Occipital lobe (tissue), 3 donors: ENCODE measurements around the gene BSN. TPM values are rescaled to one million over a fixed set of nuclear protein-coding genes. Genes with fewer than 3 reads are reported as not detected.

Source experiments
- DNase-seq: peaks from one replicate; lab custom pipeline; 2025; lab: John Stamatoyannopoulos, UW
- small RNA-seq: library from RNA; depleted of rRNA; stranded (forward); fragments of <200 nt; gene quantifications from one replicate; pipeline ENCODE3, GENCODE V24; 2014
- total RNA-seq: library from RNA; depleted of rRNA; stranded (reverse); fragments of >200 nt; gene quantifications from one replicate; pipeline ENCODE4 v1.2.3, GENCODE V29; 2014

Gene BSN
- total RNA-seq, 1 donor from 2014 or later, result 7.3 TPM

DNA sequence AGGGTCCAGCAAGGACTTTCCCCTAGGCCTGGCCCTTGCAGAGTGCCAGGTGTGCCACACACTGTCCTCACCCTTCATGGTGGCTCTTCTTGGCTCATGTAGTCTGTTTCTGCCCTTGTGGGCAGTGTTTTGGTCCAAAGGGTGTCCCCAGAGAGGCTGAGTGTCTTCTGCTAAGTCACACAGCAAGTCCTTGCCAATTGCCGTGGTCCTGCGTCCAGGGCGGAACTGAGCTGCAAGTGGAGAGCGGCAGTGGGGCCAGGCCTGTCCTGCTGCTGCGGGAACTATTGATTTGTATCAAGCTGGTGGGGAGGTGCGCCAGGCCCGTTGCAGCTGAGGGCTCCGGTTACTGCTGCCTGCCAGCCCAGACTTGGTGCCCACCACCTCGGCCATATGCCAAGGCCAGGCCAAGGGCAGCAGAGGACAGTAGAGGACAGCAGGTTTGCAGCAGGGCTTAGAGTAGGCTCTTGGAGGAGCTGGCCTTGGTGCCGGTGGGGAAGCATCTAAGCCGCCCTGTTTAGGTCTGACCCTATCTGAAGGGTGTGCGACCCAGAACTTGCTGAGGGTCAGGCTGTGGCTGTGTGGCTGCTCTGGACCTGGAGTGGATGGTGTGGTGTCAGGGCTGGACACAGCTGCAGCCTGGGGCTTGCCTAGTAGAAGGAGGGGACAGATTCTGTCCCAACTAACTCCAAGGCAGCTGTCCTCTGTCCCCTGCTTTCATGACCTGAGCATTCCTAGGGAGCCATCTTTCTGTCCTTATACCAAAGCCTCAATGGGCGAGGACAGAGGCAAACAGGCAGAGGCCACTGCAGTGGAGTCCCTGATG lies 160.7 kb downstream of the BSN start:
- DNase-seq, result no peak

DNA sequence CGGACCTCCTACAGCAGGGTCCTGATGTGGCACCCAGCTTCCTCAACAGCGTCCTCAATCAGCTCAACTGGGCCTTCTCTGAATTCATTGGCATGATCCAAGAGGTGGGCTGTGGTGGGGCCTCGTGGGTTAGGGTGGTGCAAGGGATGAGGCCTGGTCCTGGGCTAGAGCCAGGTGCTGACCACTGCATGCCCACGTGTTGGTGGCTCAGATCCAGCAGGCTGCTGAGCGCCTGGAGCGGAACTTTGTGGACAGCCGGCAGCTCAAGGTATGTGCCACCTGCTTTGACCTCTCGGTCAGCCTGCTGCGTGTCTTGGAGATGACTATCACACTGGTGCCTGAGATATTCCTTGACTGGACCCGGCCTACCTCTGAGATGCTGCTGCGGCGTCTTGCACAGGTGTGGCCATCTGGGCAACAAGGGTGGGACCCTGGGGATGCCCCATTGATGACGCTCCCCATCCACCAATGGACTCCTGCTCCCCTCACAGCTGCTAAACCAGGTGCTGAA lies 161.4 kb downstream of the BSN start:
- no peak for DNase-seq

DNA sequence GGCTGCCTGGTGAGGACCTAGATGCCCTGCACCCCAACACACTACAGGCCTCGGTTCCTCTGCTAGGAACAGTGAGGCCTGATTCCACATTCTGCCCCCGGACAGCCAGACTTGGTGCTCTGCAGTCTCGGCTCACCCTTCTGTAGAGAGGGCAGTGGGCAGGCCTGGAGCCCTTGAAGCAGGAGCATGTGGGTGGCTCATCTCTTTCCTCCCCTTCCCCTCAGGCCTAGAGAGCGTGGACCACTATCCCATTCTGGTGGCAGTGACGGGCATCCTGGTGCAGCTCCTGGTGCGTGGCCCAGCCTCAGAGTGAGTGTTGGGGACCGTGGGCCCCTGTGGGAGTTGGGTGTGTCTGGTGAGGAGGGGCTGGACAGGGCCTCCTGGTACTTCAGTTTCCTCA lies 161.9 kb downstream of the BSN start:
- DNase-seq, result no peak

DNA sequence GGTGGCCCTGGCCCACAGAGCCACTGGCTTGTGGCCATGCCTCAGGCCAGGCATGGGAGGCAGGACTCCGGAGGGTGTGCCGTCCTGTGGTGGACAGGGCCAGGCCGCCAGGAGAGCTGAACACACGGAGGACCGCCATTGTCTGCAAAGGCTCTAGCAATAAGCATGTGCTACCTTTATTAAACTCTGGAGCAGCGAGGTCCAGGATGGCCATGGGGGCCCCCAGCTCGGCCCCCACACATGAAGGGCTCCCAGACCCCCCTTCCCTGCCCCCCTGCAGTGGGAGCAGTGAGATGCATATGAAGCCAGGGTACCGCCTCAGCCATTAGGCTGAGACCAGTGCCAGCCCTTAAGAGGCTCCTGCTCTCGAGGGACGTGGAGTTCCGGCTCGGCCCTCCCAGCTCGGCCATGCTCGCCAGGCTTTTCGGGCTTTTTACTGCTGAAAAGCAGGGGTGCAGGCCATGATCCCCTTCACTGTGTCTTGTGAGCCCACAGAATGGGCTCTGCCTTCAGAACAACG lies 162.5 kb downstream of the BSN start:
- no peak for DNase-seq

DNA sequence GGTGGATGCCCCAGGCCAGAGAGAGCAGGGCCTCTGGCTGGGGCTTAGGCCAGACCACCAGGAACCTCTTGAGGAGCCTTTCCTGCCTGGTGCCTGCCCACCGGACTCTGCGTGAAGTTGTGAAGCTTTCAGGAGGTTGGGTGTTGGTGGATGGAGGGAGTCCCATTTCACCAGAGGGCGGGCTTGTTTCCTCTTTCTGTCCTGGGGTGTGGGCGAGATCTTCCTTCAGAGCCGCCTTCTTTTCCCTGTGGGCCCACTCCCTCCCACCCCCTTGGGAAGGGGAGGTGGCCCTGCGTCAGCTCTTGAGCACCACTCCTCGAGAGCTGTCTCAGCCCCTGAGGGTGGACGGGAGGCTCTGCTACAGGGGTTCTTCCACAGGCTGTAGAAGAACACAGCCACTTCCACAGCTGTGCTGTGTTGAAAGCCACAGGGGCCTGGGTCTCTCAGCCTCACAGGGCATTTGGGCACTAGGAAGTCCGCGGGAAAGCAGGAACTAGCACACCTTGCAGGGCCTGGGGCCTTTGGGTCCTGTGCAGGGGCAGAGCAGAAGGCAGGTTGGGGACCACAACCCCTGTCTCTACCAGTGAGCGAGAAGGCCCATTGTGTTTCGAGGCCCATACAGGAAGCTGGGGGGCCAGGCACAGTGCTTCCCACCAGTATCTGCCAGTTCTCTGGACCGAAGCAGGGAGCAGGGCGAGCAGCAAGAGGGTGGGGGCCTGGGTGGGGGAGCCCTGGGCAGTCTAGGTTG lies 163.1 kb downstream of the BSN start:
- DNase-seq, result no peak

DNA sequence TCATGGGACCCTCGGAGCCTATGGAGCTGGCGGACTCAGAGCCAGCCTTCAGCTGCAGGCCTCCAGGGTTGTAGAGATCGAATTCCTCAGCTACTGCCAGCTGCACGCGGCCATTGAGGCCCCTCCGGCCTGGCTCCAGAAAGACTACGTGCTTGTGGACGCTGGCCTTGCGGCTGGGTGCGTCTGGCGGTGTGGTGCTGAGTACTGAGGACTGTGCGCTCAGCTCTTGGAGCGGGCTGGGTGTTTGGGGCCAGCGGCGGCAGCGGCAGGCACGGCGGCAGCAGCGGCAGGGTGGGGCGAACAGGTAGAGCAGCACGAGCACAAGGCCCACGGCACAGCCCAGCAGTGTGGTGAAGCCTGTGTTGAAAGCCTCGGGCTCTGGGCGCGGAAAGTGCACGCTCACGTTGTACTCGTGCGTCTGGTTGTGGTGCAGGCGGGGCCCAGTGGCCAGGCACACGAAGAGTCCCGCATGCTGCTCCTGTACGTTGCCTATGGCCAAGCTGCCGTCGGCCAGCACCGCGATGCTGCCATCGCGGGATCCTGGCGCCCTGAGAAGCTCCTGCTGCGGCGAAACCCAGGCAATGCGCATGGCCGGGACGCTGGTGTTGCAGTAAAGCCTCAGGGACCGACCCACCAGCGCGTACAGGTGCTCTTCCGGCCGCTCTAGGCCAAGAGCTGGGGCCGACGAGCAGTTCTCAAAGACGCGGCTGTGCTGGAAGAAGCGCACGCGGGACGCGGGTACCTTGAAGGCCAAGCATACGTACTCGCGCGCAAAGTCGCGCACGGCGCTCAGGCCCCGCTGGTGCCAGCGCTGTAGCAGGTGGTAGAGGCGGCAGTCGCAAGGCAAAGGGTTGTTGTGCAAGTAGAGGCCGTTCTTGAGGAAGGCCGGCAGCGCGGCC lies 163.9 kb downstream of the BSN start:
- DNase-seq, result no peak

DNA sequence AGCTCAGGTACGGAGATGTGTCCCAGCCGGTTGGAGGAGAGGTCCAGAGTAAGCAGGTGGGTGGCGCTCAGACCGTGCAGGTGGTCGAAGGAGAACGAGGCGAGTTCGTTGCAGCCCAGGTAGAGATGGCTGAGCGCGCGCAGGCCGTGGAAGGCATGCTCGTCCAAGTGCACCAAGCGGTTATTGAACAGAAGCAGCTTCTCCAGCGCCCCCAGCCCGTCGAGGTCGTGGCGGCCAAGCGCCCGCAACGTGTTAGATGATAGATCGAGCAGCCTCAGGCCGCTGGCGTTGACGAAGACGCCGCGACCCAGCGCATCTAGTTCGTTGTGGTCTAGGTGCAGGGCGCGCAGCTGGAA lies 164.6 kb downstream of the BSN start:
- no peak for DNase-seq

DNA sequence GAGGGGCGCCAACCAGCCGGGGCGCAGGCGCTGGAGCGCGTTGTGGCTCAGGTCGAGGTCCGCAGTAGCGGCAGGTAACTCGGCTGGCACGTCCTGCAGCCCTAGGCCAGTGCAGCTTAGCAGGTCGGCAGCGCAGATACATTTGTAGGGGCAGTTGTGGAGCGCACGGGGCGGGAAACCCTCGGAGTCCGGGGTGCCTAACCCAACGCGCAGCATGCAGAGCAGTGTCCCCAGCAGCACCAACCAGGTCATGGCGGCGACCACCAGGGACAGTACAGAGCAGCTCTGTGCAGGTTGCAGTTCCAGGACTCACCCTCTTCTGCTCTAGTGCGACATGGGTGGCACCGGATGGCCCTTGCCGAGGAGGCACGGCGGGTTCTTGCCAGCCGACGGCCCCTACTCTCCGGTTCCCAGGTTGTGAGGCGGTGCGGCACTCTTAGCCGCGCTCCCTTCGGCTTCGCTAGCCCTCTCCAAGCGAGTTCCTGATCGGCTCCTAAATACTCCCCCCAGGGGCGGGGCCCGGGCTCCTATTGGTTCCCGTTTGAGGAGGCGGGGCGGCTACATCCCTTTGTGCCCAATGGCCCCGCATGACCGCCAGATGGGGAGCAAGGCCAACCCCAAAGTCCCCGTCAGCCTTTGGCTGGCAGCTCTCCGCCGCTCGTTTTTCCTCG lies 165.1 kb downstream of the BSN start, which contains the start of gene AMIGO3:
Gene AMIGO3, minus strand, starts transcription at position 471 of the 671 bp plus-strand sequence. Its CDS starts 219 bp downstream, at position 252.
- peak; percentile 94 for DNase-seq

Small RNA genes lying within 50 kb of the gene (small RNA-seq; reads per million reads assigned to genes)
- not detected for gene AMIGO3

Other genes starting within 250 kb of the BSN start
- 22.9 TPM for gene USP4, start 214.4 kb upstream of the BSN start, total RNA-seq
- 57.6 TPM for gene GPX1, start 196.1 kb upstream of the BSN start, total RNA-seq
- gene RHOA, start 142.5 kb upstream of the BSN start, total RNA-seq, result 146 TPM
- gene TCTA, start 142.1 kb upstream of the BSN start, total RNA-seq, result 10.1 TPM
- 0.62 TPM for gene AMT, start 132.0 kb upstream of the BSN start, total RNA-seq
- 12.3 TPM for gene NICN1, start 125.2 kb upstream of the BSN start, total RNA-seq
- 21.2 TPM for gene DAG1, start 84.2 kb upstream of the BSN start, total RNA-seq
- 65.4 TPM for gene APEH, start 119.9 kb downstream of the BSN start, total RNA-seq
- 7.5 TPM for gene MST1, start 135.0 kb downstream of the BSN start, total RNA-seq
- gene RNF123, start 135.1 kb downstream of the BSN start, total RNA-seq, result 23.2 TPM
- gene AMIGO3, start 165.2 kb downstream of the BSN start, total RNA-seq, result 0.78 TPM
- gene GMPPB, start 169.5 kb downstream of the BSN start, total RNA-seq, result 10.6 TPM
- gene IP6K1, start 232.1 kb downstream of the BSN start, total RNA-seq, result 70.3 TPM
- gene CDHR4, start 245.4 kb downstream of the BSN start, total RNA-seq, result not detected
- 12.3 TPM for gene INKA1, start 248.8 kb downstream of the BSN start, total RNA-seq